Pancreas (tissue), 10 donors: ENCODE measurements around the gene HNF1B. TPM values are rescaled to one million over a fixed set of nuclear protein-coding genes. Genes with fewer than 3 reads are reported as not detected.
A peak's percentile ranks its signal among the peaks of the same experiment; 100 is the strongest.

Source experiments
- ATAC-seq, 4 donors: fragments of 200-7000 bp; cut with Tn5 transposase; one replicate each; pipeline versions ENCODE4 v1.8.0 to v1.9.1; 2020; ENCODE audit warnings: mild to moderate bottlenecking in 4 of 4, moderate library complexity in 4 of 4
- DNase-seq, 6 donors: peaks; one replicate each; pipeline ENCODE4 v3.0.0-alpha.2; 2020
- FAIRE-seq: peaks from 2 replicates; lab custom pipeline; 2012; peaks lifted over from hg19 to GRCh38; lab: Jason Lieb, UNC
- H3K27ac ChIP-seq, 4 donors: fragments of 200-600 bp; sonication (generic); 1 replicate in 3 of 4; 2 replicates in 1 of 4; pipeline versions ENCODE4 v1.5.0 to v1.8.0; 2020
- H3K27me3 ChIP-seq, 4 donors: fragments of 200-600 bp; one replicate each; pipeline ENCODE4 v1.8.0; 2021
- H3K36me3 ChIP-seq, 3 donors: fragments of 200-600 bp; sonication (generic) in 1 of 3; one replicate each; pipeline versions ENCODE4 v1.5.0 to v1.8.0; 2020 to 2021
- H3K4me1 ChIP-seq, 3 donors: fragments of 200-600 bp; one replicate each; pipeline ENCODE4 v1.8.0; 2021
- H3K4me3 ChIP-seq, 4 donors: fragments of 200-600 bp; sonication (generic) in 2 of 4; one replicate each; pipeline versions ENCODE4 v1.5.0 to v1.8.0; 2020 to 2021
- H3K9me3 ChIP-seq, 4 donors: fragments of 200-600 bp; one replicate each; pipeline ENCODE4 v1.8.0; 2021
- CTCF ChIP-seq, 4 donors: fragments of 200-600 bp; sonication (generic) in 3 of 4; IDR thresholded peaks; one replicate each; pipeline versions ENCODE4 v1.5.0 to v1.8.0; 2021; ENCODE audit warnings: antibody characterized with exemption in 4 of 4
- WGBS, 2 donors: extraction: QIAGEN DNeasy Blood & Tissue Kit; methylation state at CpG; one replicate each; pipeline ENCODE4 v1.1.7; 2013; 5-methylcytosine and 5-hydroxymethylcytosine counted together
- intact Hi-C, 3 donors: fragments of 100-400 bp; cut with DNase I; formaldehyde crosslinking; loops; one replicate each; pipeline versions ENCODE4 v1.11.1 to v1.14.2; 2022
- polyA plus RNA-seq, 2 donors: library from polyadenylated mRNA; stranded (reverse); fragments of 200-250 nt; gene quantifications; one replicate each; pipeline ENCODE4 v1.2.3, GENCODE V29; 2013
- total RNA-seq, 6 donors: library from RNA; stranded (reverse); fragmentation: NEBNext Ultra II Directional in 4 of 6; extraction: Animal tissue kit (Norgen Biotek cat#: 25700) in 4 of 6; gene quantifications; one replicate each; pipeline versions ENCODE4 v1.2.1 to v1.2.4, GENCODE V29; 2021 to 2023
- donor health status: healthy with polysubstance abuse.
- donor health status: DM: no; HTN: no; CAD: no; lungs with moderate emphysema.
- donor health status: DM: no; HTN: no; CAD: no.
- donor health status: control.
- donor health status: control.
- donor health status: Bipolar disorder and iron deficiency.
- donor health status: DM: yes; HTN: yes; CAD: no.
- donor health status: DM: no; HTN: no; CAD: no.
- donor health status: DM: no; HTN: no; CAD: no.
- donor health status: DM: yes; HTN: yes; CAD: no.

HNF1B gene
- total and polyA plus RNA-seq, 8 donors, result 24.9 to 50.5 (median 33.6) TPM

GRCh38 chr17:37643118-37643766, 101.6 kb downstream of the HNF1B start, which contains the start of gene DDX52:
DDX52 (minus strand) TSS chr17:37643446; CDS start chr17:37643420, 26 bp downstream.
- Histone ChIP-seq H3K4me3 (peak within 1 kb of the TSS; percentile 62 to 90 (median 70)), H3K36me3 (no peaks in the 10 kb centered on the region), H3K9me3 (no peaks in the 10 kb centered on the region), H3K27me3 (no peaks in the 10 kb centered on the region), H3K27ac (peak within 1 kb of the TSS; percentile 59 to 83 (median 70)), H3K4me1 (peaks cover 4 to 22% (median 17%) of the 10 kb centered on the region in 3 donors)
- WGBS, 2 donors, result 0% methylated on average over 43 of the region's 43 CpGs
- FAIRE-seq (no peak), DNase-seq (peak; percentile 93 to 98 (median 94)), ATAC-seq (peak; percentile 96 to 99 (median 98))
- TF ChIP-seq CTCF (IDR thresholded peaks at IDR 0.05), result no peak
- intact Hi-C loops, result loop anchor here in 2 of 3 donors (10.0 kb wide), 2 partner anchors 112 to 132 kb away; no protein-coding TSS in a partner anchor

GRCh38 chr17:37642681-37643080, 102.2 kb downstream of the HNF1B start:
- peaks cover 4 to 22% (median 17%) of the 10 kb centered on the region in 3 donors for H3K4me1 ChIP-seq
- H3K27me3 ChIP-seq, result no peaks in the 10 kb centered on the region
- WGBS, 2 donors, result 0% methylated on average over 7 of the region's 7 CpGs
- ATAC-seq (peak in 2 of 4 donors; percentile 2 to 20), DNase-seq (no peak), FAIRE-seq (no peak)
- intact Hi-C loops, result loop anchor here in 2 of 3 donors (10.0 kb wide), 2 partner anchors 112 to 132 kb away; no protein-coding TSS in a partner anchor
- H3K36me3 ChIP-seq, result peaks cover 0 to 1% (median 0%) of the 10 kb centered on the region in 3 donors
- peak overlapping the region; percentile 62 to 90 (median 70) for H3K4me3 ChIP-seq
- H3K9me3 ChIP-seq, result no peaks in the 10 kb centered on the region
- H3K27ac ChIP-seq, result peak overlapping the region; percentile 59 to 83 (median 70)
- TF ChIP-seq CTCF (IDR thresholded peaks at IDR 0.05), result no peak

GRCh38 chr17:37640015-37640414, 104.8 kb downstream of the HNF1B start:
- Histone ChIP-seq H3K4me1 (peaks cover 4 to 22% (median 17%) of the 10 kb centered on the region in 3 donors), H3K4me3 (no peak overlapping the region), H3K9me3 (no peaks in the 10 kb centered on the region), H3K36me3 (peaks cover 0 to 4% (median 0%) of the 10 kb centered on the region in 3 donors), H3K27me3 (no peaks in the 10 kb centered on the region), H3K27ac (no peak overlapping the region)
- DNase-seq (no peak), ATAC-seq (no peak), FAIRE-seq (no peak)
- no peak for TF ChIP-seq CTCF (IDR thresholded peaks at IDR 0.05)
- intact Hi-C loops, result loop anchor here in 2 of 3 donors (10.0 kb wide), 2 partner anchors 115 to 135 kb away; no protein-coding TSS in a partner anchor

GRCh38 chr17:37637956-37638355, 106.9 kb downstream of the HNF1B start:
- no peaks in the 10 kb centered on the region for H3K27me3 ChIP-seq
- no peak for ATAC-seq
- H3K27ac ChIP-seq, result no peak overlapping the region
- intact Hi-C loops, result no loop called here
- peaks cover 0 to 8% (median 0%) of the 10 kb centered on the region in 3 donors for H3K36me3 ChIP-seq
- H3K4me1 ChIP-seq, result peaks cover 4 to 17% (median 12%) of the 10 kb centered on the region in 3 donors
- TF ChIP-seq CTCF (IDR thresholded peaks at IDR 0.05), result no peak
- no peak for FAIRE-seq
- no peak overlapping the region for H3K4me3 ChIP-seq
- no peak for DNase-seq
- no peaks in the 10 kb centered on the region for H3K9me3 ChIP-seq

Other genes starting within 250 kb of the HNF1B start
- gene SYNRG, start 135.6 kb downstream of the HNF1B start, total RNA-seq, result 10 to 100 TPM; 14.1 to 26.0 (median 18.4) TPM
- gene SYNRG, start 135.6 kb downstream of the HNF1B start, polyA plus RNA-seq, result 1 to 10 TPM; 7.4 to 9.7 TPM
- gene DDX52, start 101.6 kb downstream of the HNF1B start, total RNA-seq, result 10 to 100 TPM in 4 of 6 donors, 1 to 10 TPM in 2; 9.5 to 21.4 (median 11.1) TPM
- gene DDX52, start 101.6 kb downstream of the HNF1B start, polyA plus RNA-seq, result 1 to 10 TPM; 7.7 to 9.3 TPM
- gene TBC1D3K, start 179.4 kb upstream of the HNF1B start, total RNA-seq, result not detected
- not detected for gene TBC1D3K, start 179.4 kb upstream of the HNF1B start, polyA plus RNA-seq
- gene TBC1D3L, start 244.0 kb upstream of the HNF1B start, total RNA-seq, result 10 to 100 TPM in 1 of 6 donors, 1 to 10 TPM in 5; 3.8 to 11.0 (median 7.1) TPM
- gene TBC1D3L, start 244.0 kb upstream of the HNF1B start, polyA plus RNA-seq, result 10 to 100 TPM; 16.6 to 44.3 TPM